Endothelial cell of umbilical vein (primary cell): Measurements from ENCODE around the gene TLDC2. TPM values are rescaled to one million over a fixed set of nuclear protein-coding genes. Genes with fewer than 3 reads are reported as not detected.

Experiments
- BruUV-seq: library from RNA; stranded (reverse); fragments of 400-500 nt; replicated peaks from 2 replicates; lab custom pipeline; 2021; lab: Mats Ljungman, UMichigan
- CTCF ChIA-PET: fragments of 300-600, 350-600 bp; sonication (Branson Sonifier 250); formaldehyde crosslinking; loops from one replicate; lab custom pipeline; 2021; ENCODE audit warnings: antibody characterized with exemption, inconsistent platforms; lab: Charles Lee
- POLR2A ChIA-PET: fragments of 300-600, 350-600 bp; sonication (Branson Sonifier 250); formaldehyde crosslinking; loops from one replicate; lab custom pipeline; 2021; ENCODE audit warnings: antibody characterized with exemption, inconsistent platforms; lab: Charles Lee
- DNase-seq: peaks from one replicate; pipeline ENCODE4 v3.0.0-alpha.2; 2011; ENCODE audit warnings: low read depth, low spot score
- FAIRE-seq: peaks from 2 replicates; lab custom pipeline; 2011; peaks lifted over from hg19 to GRCh38; lab: Jason Lieb, UNC
- H2AFZ ChIP-seq: 2 replicates; pipeline ENCODE4 v1.6.0; 2012; ENCODE audit warnings: low read depth, low read length, control low read depth, inconsistent platforms
- H3K27ac ChIP-seq: 2 replicates; pipeline ENCODE4 v1.5.1; 2011; ENCODE audit warnings: low read depth, mild to moderate bottlenecking, control low read depth, low read length, moderate library complexity; ENCODE audit not compliant: insufficient read depth
- H3K27me3 ChIP-seq, 2 experiments: 2 replicates each; pipeline versions ENCODE4 v1.6.0 to v1.6.1; 2011; ENCODE audit warnings: low read length in 2 of 2, mixed read lengths in 1 of 2; ENCODE audit not compliant: control insufficient read depth in 2 of 2, insufficient read depth in 2 of 2
- H3K36me3 ChIP-seq, 2 experiments: 2 replicates in 1 of 2; 3 replicates in 1 of 2; pipeline ENCODE4 v1.5.1; 2011; ENCODE audit warnings: low read length in 2 of 2, mild to moderate bottlenecking in 1 of 2, moderate library complexity in 1 of 2; ENCODE audit not compliant: control insufficient read depth in 2 of 2, insufficient read depth in 2 of 2; ENCODE audit errors: extremely low read depth in 1 of 2
- H3K4me1 ChIP-seq: 3 replicates; pipeline ENCODE4 v1.5.1; 2011; ENCODE audit warnings: mild to moderate bottlenecking, low read length; ENCODE audit not compliant: control insufficient read depth, insufficient read depth; ENCODE audit errors: extremely low read depth
- H3K4me2 ChIP-seq: 2 replicates; pipeline ENCODE4 v1.6.1; 2011; ENCODE audit warnings: low read length, control low read depth, mixed read lengths; ENCODE audit not compliant: insufficient read depth
- H3K4me3 ChIP-seq, 3 experiments: fragments of 200-600 bp in 1 of 3; sonication (generic), shearing (Covaris generic) in 1 of 3; replicated peaks in 1 of 3; 2 replicates each; pipeline ENCODE4 v1.5.1; 2011 to 2016; ENCODE audit warnings: control low read depth in 3 of 3, low read length in 3 of 3, mild to moderate bottlenecking in 2 of 3, inconsistent platforms in 1 of 3, low read depth in 1 of 3, moderate library complexity in 1 of 3; ENCODE audit not compliant: insufficient read depth in 1 of 3
- H3K79me2 ChIP-seq: 2 replicates; pipeline ENCODE4 v1.6.0; 2012; ENCODE audit warnings: low read length, inconsistent platforms; ENCODE audit not compliant: control insufficient read depth, insufficient read depth
- H3K9ac ChIP-seq: replicated peaks from 2 replicates; pipeline ENCODE3; 2011; ENCODE audit warnings: low read length, control low read depth; ENCODE audit not compliant: insufficient read depth; ENCODE audit errors: extremely low read depth
- H3K9me1 ChIP-seq: replicated peaks from 3 replicates; pipeline ENCODE4 v1.6.0; 2011; ENCODE audit warnings: mild to moderate bottlenecking, low read length; ENCODE audit not compliant: control insufficient read depth, insufficient read depth; ENCODE audit errors: extremely low read depth
- H3K9me3 ChIP-seq: replicated peaks from 2 replicates; pipeline ENCODE4 v1.5.1; 2012; ENCODE audit warnings: low read length, inconsistent platforms; ENCODE audit not compliant: control insufficient read depth, insufficient read depth
- H4K20me1 ChIP-seq: replicated peaks from 2 replicates; pipeline ENCODE3; 2011; ENCODE audit warnings: mild to moderate bottlenecking, low read length; ENCODE audit not compliant: control insufficient read depth, insufficient read depth; ENCODE audit errors: extremely low read depth
- CTCF ChIP-seq, 2 donors: IDR thresholded peaks; 1 replicate in 1 of 2; 2 replicates in 1 of 2; pipeline ENCODE4 v1.5.1; 2011; ENCODE audit warnings: low read length in 2 of 2, mild to moderate bottlenecking in 2 of 2, moderate library complexity in 2 of 2, control low read depth in 1 of 2, inconsistent platforms in 1 of 2, low read depth in 1 of 2; ENCODE audit not compliant: insufficient read depth in 1 of 2; ENCODE audit errors: extremely low read depth in 1 of 2
- EZH2 ChIP-seq: IDR thresholded peaks from 2 replicates; pipeline ENCODE4 v1.6.1; 2012; ENCODE audit warnings: borderline replicate concordance, low read depth, mild to moderate bottlenecking, moderate library complexity, low read length, inconsistent platforms; ENCODE audit not compliant: severe bottlenecking
- FOS ChIP-seq: IDR thresholded peaks from 2 replicates; pipeline ENCODE4 v1.6.1; 2011; ENCODE audit warnings: mild to moderate bottlenecking, low read length, moderate library complexity, borderline replicate concordance; ENCODE audit not compliant: insufficient read depth
- GATA2 ChIP-seq: IDR thresholded peaks from 2 replicates; pipeline ENCODE4 v1.7.0; 2011; ENCODE audit warnings: low read depth, mild to moderate bottlenecking, moderate library complexity, mixed read lengths, low read length; ENCODE audit not compliant: insufficient read length, insufficient read depth
- JUN ChIP-seq: IDR thresholded peaks from 2 replicates; pipeline ENCODE4 v1.6.1; 2011; ENCODE audit warnings: borderline replicate concordance, low read depth; ENCODE audit not compliant: insufficient read length, insufficient read depth
- MAX ChIP-seq: IDR thresholded peaks from 2 replicates; pipeline ENCODE4 v1.6.1; 2011; ENCODE audit not compliant: insufficient read depth, insufficient read length
- MYC ChIP-seq: IDR thresholded peaks from one replicate; pipeline ENCODE4 v1.6.1; 2011; ENCODE audit warnings: mild to moderate bottlenecking, low read depth, low read length
- POLR2A ChIP-seq: IDR thresholded peaks from 2 replicates; pipeline ENCODE4 v1.6.1; 2012; ENCODE audit warnings: low read depth, mild to moderate bottlenecking, control low read depth, low read length
- POLR2AphosphoS5 ChIP-seq: IDR thresholded peaks from 2 replicates; pipeline ENCODE4 v1.6.1; 2012; ENCODE audit warnings: low read depth, mild to moderate bottlenecking, control low read depth, low read length, moderate library complexity; ENCODE audit not compliant: insufficient read depth
- dilution Hi-C: fragments of 300-500 bp; cut with MboI; formaldehyde crosslinking; loops from one replicate; pipeline ENCODE4 v1.15.0; 2019; ENCODE audit warnings: low sequenced_read_pairs; ENCODE audit not compliant: extremely low pct_ligation_motif_present
- intact Hi-C: fragments of 100-400 bp; cut with micrococcal nuclease; formaldehyde crosslinking; loops from one replicate; pipeline ENCODE4 v1.10.0; 2022
- polyA plus RNA-seq, 4 experiments: library from polyadenylated mRNA; depleted of rRNA in 3 of 4; stranded (reverse) in 3 of 4; unstranded in 1 of 4; fragments of >200 nt; gene quantifications; 2 replicates each; pipeline versions ENCODE4 v1.2.1 to v1.2.3, GENCODE V29; 2011 to 2012; ENCODE audit warnings: missing spikeins in 1 of 4
- total RNA-seq: library from RNA; stranded (reverse); gene quantifications from 2 replicates; pipeline ENCODE4 v1.2.3, GENCODE V29; 2021

TLDC2 gene
- total and polyA plus RNA-seq, 2 donors (not counting 3 experiments of a cell fraction or from before 2014, with no cell fraction given), result not detected

GRCh38 chr20:36859282-36859555 lies 16.7 kb upstream of the TLDC2 start:
- Histone ChIP-seq H4K20me1 (no peaks in the 10 kb centered on the region), H3K9ac (no peak overlapping the region), H3K4me1 (peaks cover 43% of the 10 kb centered on the region), H2AFZ (no peak overlapping the region), H3K79me2 (peaks cover 79% of the 10 kb centered on the region), H3K4me3 (no peak overlapping the region), H3K9me1 (no peaks in the 10 kb centered on the region), H3K4me2 (no peak overlapping the region), H3K9me3 (no peaks in the 10 kb centered on the region), H3K27me3 (no peaks in the 10 kb centered on the region), H3K27ac (no peak overlapping the region), H3K36me3 (peaks cover 0 to 2% of the 10 kb centered on the region in 2 experiments)
- intact Hi-C loops (no loop called here), dilution Hi-C loops (no loop called here)
- BruUV-seq, result no TSS peak
- ChIA-PET CTCF (interaction anchor here (1.1 to 6.3 kb wide), 4 partner anchors 12 to 50 kb away, joined by 3 to 31 read pairs (median 12); no protein-coding TSS in a partner anchor), POLR2A (no interaction called here)
- DNase-seq (no peak), FAIRE-seq (no peak)
- no peak for TF ChIP-seq EZH2
- TF ChIP-seq POLR2A, result no peak
- TF ChIP-seq CTCF (IDR thresholded peaks at IDR 0.05; ENCODE audit: extremely low read depth in 1 of 2, insufficient read depth in 1 of 2, low read depth in 1 of 2, low read length in 2 of 2), result no peak
- TF ChIP-seq MAX, result no peak
- no peak for TF ChIP-seq FOS
- TF ChIP-seq MYC, result no peak
- TF ChIP-seq JUN, result no peak
- TF ChIP-seq POLR2AphosphoS5, result no peak
- TF ChIP-seq GATA2, result no peak
